ENCODE measurements around the gene ESR2. TPM values are rescaled to one million over a fixed set of nuclear protein-coding genes. Genes with fewer than 3 reads are reported as not detected.

The ESR2 gene
- total and polyA plus RNA-seq, 2 of the 8 experiments (the other 6 are each of a cell fraction or from before 2014, with no cell fraction given), result 0.19 to 0.23 TPM

- Histone ChIP-seq H3K56ac (replicated peaks; ENCODE audit: insufficient read length, low read depth, low read length) (no peak overlapping the region), H3K9ac (replicated peaks in 1 of 4; ENCODE audit: extremely low read depth in 1 of 4, low read depth in 3 of 4, low read length in 3 of 4) (no peak overlapping the region), H4K20me1 (replicated peaks in 1 of 2; ENCODE audit: control insufficient read depth in 1 of 2, insufficient read depth in 2 of 2, low read length in 2 of 2) (no peaks in the 10 kb centered on the region), H3K36me3 (ENCODE audit: control insufficient read depth in 2 of 4, insufficient read depth in 4 of 4, low read length in 3 of 4) (no peaks in the 10 kb centered on the region), H4K91ac (replicated peaks; ENCODE audit: insufficient read length, low read length) (no peak overlapping the region), H2AFZ (ENCODE audit: low read length) (no peak overlapping the region), H2BK15ac (ENCODE audit: low read length) (no peak overlapping the region), H2AK5ac (ENCODE audit: low read depth, low read length) (no peak overlapping the region), H3K4me3 (ENCODE audit: extremely low read depth in 1 of 4, insufficient read depth in 2 of 4, low read depth in 3 of 4, low read length in 4 of 4) (no peak overlapping the region), H3K27ac (ENCODE audit: low read depth, low read length) (no peak overlapping the region), H3K27me3 (replicated peaks in 1 of 4; ENCODE audit: control insufficient read depth in 3 of 4, extremely low read depth in 1 of 4, insufficient read depth in 3 of 4, low read length in 3 of 4) (no peaks in the 10 kb centered on the region; a peak in 1 of 7 replicates), H3K4ac (replicated peaks; ENCODE audit: insufficient read length, low read depth, low read length) (no peak overlapping the region), H3K18ac (ENCODE audit: extremely low read depth, low read length) (no peak overlapping the region), H3K23me2 (ENCODE audit: low read depth, low read length) (no peaks in the 10 kb centered on the region), H3K23ac (ENCODE audit: insufficient read length) (no peak overlapping the region), H2BK20ac (ENCODE audit: low read length) (no peak overlapping the region), H2BK5ac (ENCODE audit: low read depth, low read length) (no peak overlapping the region), H3K79me1 (ENCODE audit: low read depth, low read length) (no peaks in the 10 kb centered on the region), H3K4me1 (replicated peaks in 1 of 4; ENCODE audit: control insufficient read depth in 3 of 4, insufficient read depth in 4 of 4, low read length in 3 of 4) (no peaks in the 10 kb centered on the region), H2BK12ac (ENCODE audit: low read depth, low read length) (no peak overlapping the region), H4K8ac (ENCODE audit: extremely low read depth, insufficient read depth, low read length) (no peak overlapping the region), H3K14ac (ENCODE audit: insufficient read length) (no peak overlapping the region), H4K5ac (ENCODE audit: insufficient read length, low read depth, low read length) (no peak overlapping the region), H3K9me3 (ENCODE audit: insufficient read depth in 2 of 2, low read depth in 1 of 2, low read length in 1 of 2) (no peaks in the 10 kb centered on the region), H2BK120ac (replicated peaks; ENCODE audit: low read depth, low read length) (no peak overlapping the region), H3K4me2 (ENCODE audit: insufficient read depth in 1 of 2, low read depth in 2 of 2, low read length in 2 of 2) (no peak overlapping the region), H3K79me2 (ENCODE audit: control insufficient read depth in 1 of 2, insufficient read depth in 2 of 2, low read length in 2 of 2) (no peaks in the 10 kb centered on the region)
- DNase-seq (ENCODE audit: low read depth in 1 of 2, low spot score in 2 of 2) (no peak), FAIRE-seq (no peak)
- CTCF ChIA-PET (ENCODE audit: partially characterized antibody), result interaction anchor here (1.1 kb wide), 1 partner anchor 50 kb away, joined by 3 read pairs; the partner anchor contains the start of gene ESR2
- 99% methylated on average over 4 of the region's 4 CpGs; no CpG with 5 or more reads in 1 of the 2 experiments for WGBS, 2 experiments (ENCODE audit: extremely low coverage in 1 of 2, insufficient coverage in 1 of 2, insufficient read length in 1 of 2, insufficient replicate concordance in 2 of 2, low coverage in 1 of 2, low lambda C conversion rate in 2 of 2, missing lambda C conversion rate in 1 of 2)
- no peak for TF ChIP-seq POU5F1 (IDR thresholded peaks at IDR 0.05; ENCODE audit: low read depth, low read length)
- no peak for TF ChIP-seq TAF1 (IDR thresholded peaks at IDR 0.05; ENCODE audit: low read depth, low read length)
- TF ChIP-seq POLR2AphosphoS5 (IDR thresholded peaks at IDR 0.05; ENCODE audit: low read depth, low read length), result no peak
- no peak for TF ChIP-seq KDM1A (IDR thresholded peaks at IDR 0.05; ENCODE audit: borderline replicate concordance, low read length)
- TF ChIP-seq TBP (IDR thresholded peaks at IDR 0.05; ENCODE audit: low read depth, low read length), result no peak
- TF ChIP-seq SIN3A (conservative IDR thresholded peaks at IDR 0.05 in 1 of 2, IDR thresholded peaks at IDR 0.05 in 1 of 2; ENCODE audit: low read depth in 1 of 2, low read length in 2 of 2), result no peak
- no peak for TF ChIP-seq SIRT6 (IDR thresholded peaks at IDR 0.05; ENCODE audit: low read length)
- TF ChIP-seq BRCA1 (IDR thresholded peaks at IDR 0.05; ENCODE audit: low read depth, low read length), result no peak
- POLR2A ChIA-PET (ENCODE audit: partially characterized antibody), result no interaction called here
Measured at GRCh38 chr14:64244279-64244678, 49.9 kb downstream of the ESR2 start.
